ENCODE data around the gene VTN.
"Not testable (repeated sequence)": the region's sequence is repeated elsewhere in the genome, so short reads cannot be mapped to it uniquely, and the experiment has no call there.

The VTN gene

DNA sequence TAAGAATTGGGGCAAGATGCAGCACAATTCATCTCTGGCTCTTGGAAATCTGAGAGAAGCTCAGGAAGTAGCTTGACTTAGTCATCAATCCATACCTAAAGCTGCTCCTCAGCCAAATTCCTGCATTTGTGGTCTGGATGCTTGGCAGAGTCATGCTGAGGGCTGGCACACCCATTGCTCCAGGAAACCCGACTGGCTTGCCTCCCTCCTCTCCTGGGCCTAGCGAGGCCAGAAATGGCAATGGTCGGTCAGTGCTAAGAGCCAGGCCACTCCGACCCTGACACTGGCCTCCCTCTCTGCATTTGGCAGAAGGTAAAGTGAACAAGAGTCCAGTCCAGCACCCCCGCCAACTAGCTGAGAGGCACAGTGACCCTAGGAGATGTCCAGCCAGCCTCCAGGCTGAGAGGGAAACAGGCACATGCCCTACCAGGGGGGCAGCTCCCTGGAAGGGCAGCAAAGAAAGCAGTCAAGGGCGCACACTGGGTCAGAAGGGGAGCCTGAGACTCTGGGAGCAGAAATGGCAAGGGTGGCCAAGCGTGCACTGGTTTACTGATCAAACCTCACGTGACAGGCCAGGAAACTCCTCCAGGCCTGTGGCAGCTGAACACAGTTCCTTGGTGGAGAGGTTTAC, 22.7 kb downstream of the VTN start:
- H3K4me1 ChIP-seq (ENCODE audit: insufficient read depth, low read length), result peaks cover 19% of the 10 kb centered on the region; the same call in 1 of the 2 replicates
- no peak overlapping the region for H3K9ac ChIP-seq (ENCODE audit: low read depth, low read length)
- no peaks in the 10 kb centered on the region for H3K9me3 ChIP-seq (ENCODE audit: control insufficient read depth, insufficient read depth, low read length)
- H3K36me3 ChIP-seq (ENCODE audit: insufficient read depth, low read length), result peaks cover 36% of the 10 kb centered on the region

- H3K4me1 ChIP-seq (ENCODE audit: insufficient read depth, low read length), result peaks cover 19% of the 10 kb centered on the region; the same call in 1 of the 2 replicates
- no peak overlapping the region for H3K9ac ChIP-seq (ENCODE audit: low read depth, low read length)
- H3K36me3 ChIP-seq (ENCODE audit: insufficient read depth, low read length), result peaks cover 35% of the 10 kb centered on the region
- no peaks in the 10 kb centered on the region for H3K9me3 ChIP-seq (ENCODE audit: control insufficient read depth, insufficient read depth, low read length)
Measured at GRCh38 chr17:28346746-28347246, 23.3 kb downstream of the VTN start.

DNA sequence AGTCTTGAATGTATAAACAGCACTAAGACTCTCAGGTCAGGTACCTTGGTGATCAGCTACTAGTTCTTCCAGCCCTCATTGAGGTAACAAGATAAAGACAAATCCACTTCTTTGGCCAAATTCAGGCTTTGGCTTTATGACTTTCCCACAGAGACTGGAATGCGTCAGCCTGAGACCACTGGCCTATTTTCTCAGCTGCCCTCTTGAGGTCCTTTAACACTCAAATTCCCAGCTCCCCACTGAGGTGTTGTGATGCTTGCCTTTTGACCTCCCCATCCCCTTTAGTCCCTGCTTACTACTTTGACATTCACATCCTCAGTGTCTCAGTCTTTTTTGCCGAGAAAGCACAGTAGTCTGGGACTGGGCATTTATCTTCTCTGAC, 23.9 kb downstream of the VTN start:
- peaks cover 19% of the 10 kb centered on the region; the same call in 1 of the 2 replicates for H3K4me1 ChIP-seq (ENCODE audit: insufficient read depth, low read length)
- H3K36me3 ChIP-seq (ENCODE audit: insufficient read depth, low read length), result peaks cover 32% of the 10 kb centered on the region
- H3K9ac ChIP-seq (ENCODE audit: low read depth, low read length), result no peak overlapping the region
- H3K9me3 ChIP-seq (ENCODE audit: control insufficient read depth, insufficient read depth, low read length), result no peaks in the 10 kb centered on the region

DNA sequence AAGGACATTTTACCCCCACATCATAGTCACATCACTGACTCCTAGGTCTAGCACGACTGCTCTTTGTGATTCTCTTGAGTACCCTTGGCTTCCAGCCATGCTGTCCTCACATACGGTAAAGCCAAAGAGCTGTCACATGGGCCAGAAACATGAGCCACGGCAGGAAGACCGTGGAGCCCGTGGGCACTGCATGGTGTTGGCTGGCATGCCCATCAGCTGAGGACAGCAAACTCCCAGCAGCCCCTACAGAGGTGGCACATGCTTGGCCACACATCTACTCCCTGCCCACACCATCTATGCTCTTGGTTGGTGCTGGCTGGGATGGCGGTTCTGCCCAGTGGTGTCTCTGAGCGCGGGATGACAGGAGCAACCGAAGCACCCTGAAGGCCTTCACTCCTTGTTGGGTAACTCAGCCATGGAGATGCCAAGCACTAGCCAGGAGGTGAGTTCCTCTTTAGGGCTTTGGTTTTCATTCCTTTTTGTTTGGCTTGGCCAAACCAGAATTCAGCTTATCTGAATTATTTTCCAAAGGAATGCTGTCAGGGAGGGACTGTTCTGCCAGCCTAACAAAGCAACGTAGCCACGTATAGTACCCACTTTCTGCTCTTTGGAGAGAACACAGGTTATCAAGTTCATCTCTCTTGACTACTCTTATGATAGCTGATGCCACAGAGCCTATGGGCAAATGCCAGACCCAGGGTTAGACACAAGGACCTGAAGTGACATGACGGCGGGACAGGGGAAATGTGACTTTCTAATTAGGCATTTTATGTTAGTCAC, 24.5 kb downstream of the VTN start:
- Histone ChIP-seq H3K9ac (ENCODE audit: low read depth, low read length) (no peak overlapping the region), H3K36me3 (ENCODE audit: insufficient read depth, low read length) (peaks cover 27% of the 10 kb centered on the region), H3K4me1 (ENCODE audit: insufficient read depth, low read length) (peaks cover 19% of the 10 kb centered on the region; the same call in 1 of the 2 replicates), H3K9me3 (ENCODE audit: control insufficient read depth, insufficient read depth, low read length) (no peaks in the 10 kb centered on the region)

GRCh38 chr17:28344435-28344901, 25.6 kb downstream of the VTN start:
- H3K9me3 ChIP-seq (ENCODE audit: control insufficient read depth, insufficient read depth, low read length), result no peaks in the 10 kb centered on the region
- peaks cover 19% of the 10 kb centered on the region; the same call in 1 of the 2 replicates for H3K4me1 ChIP-seq (ENCODE audit: insufficient read depth, low read length)
- H3K9ac ChIP-seq (ENCODE audit: low read depth, low read length), result no peak overlapping the region
- H3K36me3 ChIP-seq (ENCODE audit: insufficient read depth, low read length), result peaks cover 27% of the 10 kb centered on the region

DNA sequence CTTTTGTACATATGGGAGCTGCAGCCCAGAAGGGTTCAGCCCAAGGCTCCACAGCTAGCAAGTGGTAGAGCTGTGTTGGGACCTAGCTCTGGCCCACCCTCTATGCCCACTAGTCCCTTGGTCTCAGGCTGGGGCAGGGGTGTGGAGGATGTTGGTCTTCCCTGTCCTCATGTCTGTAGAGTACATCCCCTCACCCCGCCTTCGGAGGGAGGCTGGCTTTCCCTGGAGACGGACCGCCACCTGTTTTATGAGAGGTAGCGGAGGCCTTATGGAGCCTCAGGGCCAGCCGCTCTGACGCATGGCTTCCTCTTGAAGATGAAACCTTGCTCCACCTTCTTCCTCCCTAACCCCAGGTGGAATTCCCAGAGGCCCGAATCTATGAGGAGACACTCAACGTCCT, 26.1 kb downstream of the VTN start:
- no peak overlapping the region for H3K9ac ChIP-seq (ENCODE audit: low read depth, low read length)
- H3K9me3 ChIP-seq (ENCODE audit: control insufficient read depth, insufficient read depth, low read length), result no peaks in the 10 kb centered on the region
- H3K36me3 ChIP-seq (ENCODE audit: insufficient read depth, low read length), result peaks cover 27% of the 10 kb centered on the region
- H3K4me1 ChIP-seq (ENCODE audit: insufficient read depth, low read length), result peaks cover 19% of the 10 kb centered on the region; the same call in 1 of the 2 replicates

- H3K36me3 ChIP-seq (ENCODE audit: insufficient read depth, low read length), result peaks cover 27% of the 10 kb centered on the region
- no peak overlapping the region for H3K9ac ChIP-seq (ENCODE audit: low read depth, low read length)
- H3K4me1 ChIP-seq (ENCODE audit: insufficient read depth, low read length), result peaks cover 19% of the 10 kb centered on the region; the same call in 1 of the 2 replicates
- no peaks in the 10 kb centered on the region for H3K9me3 ChIP-seq (ENCODE audit: control insufficient read depth, insufficient read depth, low read length)
Measured at GRCh38 chr17:28343491-28343932, 26.6 kb downstream of the VTN start.

DNA sequence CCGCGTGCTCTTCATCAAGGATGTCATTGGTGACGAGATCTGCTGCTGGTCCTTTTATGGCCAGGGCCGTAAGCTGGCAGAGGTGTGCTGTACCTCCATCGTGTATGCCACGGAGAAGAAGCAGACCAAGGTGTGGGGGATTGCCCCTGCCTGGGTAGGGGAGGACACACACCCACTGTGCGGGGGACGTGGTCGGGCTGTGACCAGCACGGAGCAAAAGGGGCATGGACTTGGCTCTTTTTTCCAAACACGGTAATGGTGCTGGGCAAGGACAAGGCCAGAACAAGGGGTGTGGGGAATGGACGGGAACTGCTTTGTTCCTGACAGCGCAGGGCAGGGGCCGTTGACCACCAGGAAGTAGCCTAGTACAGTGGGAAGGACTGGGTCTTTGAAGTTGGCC, 27.8 kb downstream of the VTN start:
- no peak overlapping the region for H3K9ac ChIP-seq (ENCODE audit: low read depth, low read length)
- H3K9me3 ChIP-seq (ENCODE audit: control insufficient read depth, insufficient read depth, low read length), result no peaks in the 10 kb centered on the region
- peaks cover 18% of the 10 kb centered on the region for H3K36me3 ChIP-seq (ENCODE audit: insufficient read depth, low read length)
- H3K4me1 ChIP-seq (ENCODE audit: insufficient read depth, low read length), result peaks cover 15% of the 10 kb centered on the region; the same call in 1 of the 2 replicates

DNA sequence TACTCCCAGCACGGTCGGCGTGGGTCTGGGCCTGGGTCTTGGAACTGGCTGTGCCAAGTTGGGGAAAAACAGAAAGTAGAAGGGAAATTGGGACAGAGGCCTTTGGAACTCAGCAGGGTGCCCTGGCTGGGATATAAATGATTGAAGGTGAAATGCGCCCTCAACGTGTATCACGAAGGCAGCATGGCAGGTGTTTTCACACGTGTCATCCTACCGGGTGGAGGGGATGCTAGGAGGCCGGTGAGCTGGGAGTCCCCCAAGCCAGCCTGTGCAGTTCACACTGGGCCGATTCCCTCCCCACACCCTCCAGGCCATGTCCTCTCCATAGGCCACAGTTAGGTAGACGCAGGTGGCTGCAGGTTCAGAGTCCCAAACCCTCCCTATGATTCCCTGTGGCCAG, 28.6 kb downstream of the VTN start:
- no peaks in the 10 kb centered on the region for H3K9me3 ChIP-seq (ENCODE audit: control insufficient read depth, insufficient read depth, low read length)
- H3K4me1 ChIP-seq (ENCODE audit: insufficient read depth, low read length), result peaks cover 16% of the 10 kb centered on the region; the same call in 1 of the 2 replicates
- H3K36me3 ChIP-seq (ENCODE audit: insufficient read depth, low read length), result peaks cover 14% of the 10 kb centered on the region
- no peak overlapping the region for H3K9ac ChIP-seq (ENCODE audit: low read depth, low read length)

GRCh38 chr17:28340374-28340773, 29.7 kb downstream of the VTN start:
- peaks cover 7% of the 10 kb centered on the region; the same call in 1 of the 2 replicates for H3K4me1 ChIP-seq (ENCODE audit: insufficient read depth, low read length)
- H3K9me3 ChIP-seq (ENCODE audit: control insufficient read depth, insufficient read depth, low read length), result no peaks in the 10 kb centered on the region
- H3K36me3 ChIP-seq (ENCODE audit: insufficient read depth, low read length), result peaks cover 6% of the 10 kb centered on the region; the same call in 1 of the 2 replicates
- H3K9ac ChIP-seq (ENCODE audit: low read depth, low read length), result no peak overlapping the region

GRCh38 chr17:28339431-28339830, 30.7 kb downstream of the VTN start:
- H3K9ac ChIP-seq (ENCODE audit: low read depth, low read length), result no peak overlapping the region
- peaks cover 9% of the 10 kb centered on the region for H3K4me1 ChIP-seq (ENCODE audit: insufficient read depth, low read length)
- H3K9me3 ChIP-seq (ENCODE audit: control insufficient read depth, insufficient read depth, low read length), result no peaks in the 10 kb centered on the region
- 0 out of 2 replicates have a peak, but pooled peaks cover under 1% of the 10 kb centered on the region for H3K36me3 ChIP-seq (ENCODE audit: insufficient read depth, low read length)

- H3K36me3 ChIP-seq (ENCODE audit: insufficient read depth, low read length); H3K9me3 ChIP-seq (ENCODE audit: control insufficient read depth, insufficient read depth, low read length); H3K9ac ChIP-seq (ENCODE audit: low read depth, low read length): not testable (repeated sequence)
- peaks cover 13% of the 10 kb centered on the region for H3K4me1 ChIP-seq (ENCODE audit: insufficient read depth, low read length)
Measured at GRCh38 chr17:28338769-28339212, 31.3 kb downstream of the VTN start.

DNA sequence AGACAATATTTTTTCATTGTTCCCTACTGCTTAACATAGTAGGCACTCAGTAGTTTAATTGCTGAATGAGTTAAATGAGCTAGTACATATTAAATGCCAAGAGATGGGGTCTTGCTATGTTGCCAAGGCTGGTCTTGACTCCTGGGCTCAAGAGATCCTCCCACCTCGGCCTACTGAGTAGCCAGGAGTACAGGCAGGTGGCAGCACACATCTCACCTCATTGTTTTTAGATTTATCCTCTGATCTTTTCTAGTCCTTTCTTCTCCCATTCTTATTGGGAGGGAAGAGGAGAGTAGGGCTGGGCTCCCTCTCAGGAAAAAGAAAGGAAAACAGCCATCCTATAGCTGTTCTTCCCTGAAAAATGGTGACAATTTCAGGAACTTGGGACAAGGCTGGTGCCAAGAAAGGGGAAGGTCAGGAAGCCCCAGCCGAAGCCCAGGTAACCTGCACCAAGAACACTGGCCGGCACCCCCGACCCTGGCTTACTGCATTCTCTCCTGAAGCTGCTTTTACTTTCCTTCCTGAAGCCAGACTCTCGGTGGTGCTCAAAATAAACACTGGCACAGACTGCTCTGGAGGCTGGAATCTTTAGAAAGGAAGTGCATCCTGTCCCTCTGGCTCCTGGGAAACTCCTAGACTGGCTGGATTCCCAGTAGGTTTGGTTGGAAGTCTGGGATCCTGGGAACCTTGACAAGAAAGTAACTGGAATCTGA, 31.9 kb downstream of the VTN start:
- Histone ChIP-seq H3K9ac (ENCODE audit: low read depth, low read length) (no peak overlapping the region), H3K4me1 (ENCODE audit: insufficient read depth, low read length) (peaks cover 13% of the 10 kb centered on the region), H3K36me3 (ENCODE audit: insufficient read depth, low read length) (no peaks in the 10 kb centered on the region), H3K9me3 (ENCODE audit: control insufficient read depth, insufficient read depth, low read length) (no peaks in the 10 kb centered on the region)

All from ES-I3 (cell line).